Panc1 (cell line): Measurements from ENCODE around the gene HLCS. TPM values are rescaled to one million over a fixed set of nuclear protein-coding genes. Genes with fewer than 3 reads are reported as not detected.

Experiments used
- ATAC-seq: fragments of 200-7000 bp; cut with Tn5 transposase; 2 replicates; pipeline ENCODE4 v1.9.1; 2020; ENCODE audit warnings: mild to moderate bottlenecking, moderate library complexity
- BruUV-seq: library from RNA; stranded (reverse); fragments of 400-500 nt; replicated peaks from 2 replicates; lab custom pipeline; 2021; lab: Mats Ljungman, UMichigan
- CTCF ChIA-PET: fragments of 300-600 bp; sonication (Branson Sonifier 250); formaldehyde crosslinking; loops from one replicate; lab custom pipeline; 2022; ENCODE audit warnings: antibody characterized with exemption; lab: Charles Lee
- POLR2A ChIA-PET: fragments of 300-600 bp; sonication (Branson Sonifier 250); formaldehyde crosslinking; loops from one replicate; lab custom pipeline; 2022; ENCODE audit warnings: antibody characterized with exemption; lab: Charles Lee
- DNase-seq: peaks from one replicate; pipeline ENCODE4 v3.0.0-alpha.2; 2010; ENCODE audit warnings: low read depth, low spot score
- H3K27ac ChIP-seq: 2 replicates; pipeline ENCODE4 v1.5.1; 2011; ENCODE audit warnings: mild to moderate bottlenecking, low read length, inconsistent platforms
- H3K27me3 ChIP-seq: fragments of 200-500 bp; sonication (Bioruptor generic); 2 replicates; pipeline ENCODE4 v1.6.0; 2014; ENCODE audit warnings: low read length, inconsistent platforms; ENCODE audit not compliant: control insufficient read depth, insufficient read depth
- H3K36me3 ChIP-seq: fragments of 200-500 bp; sonication (Bioruptor generic); 2 replicates; pipeline ENCODE4 v1.5.1; 2014; ENCODE audit warnings: inconsistent platforms, mild to moderate bottlenecking, low read length, moderate library complexity; ENCODE audit not compliant: control insufficient read depth, insufficient read depth
- H3K4me1 ChIP-seq: 2 replicates; pipeline ENCODE4 v1.5.1; 2011; ENCODE audit warnings: inconsistent platforms, mild to moderate bottlenecking, low read length, moderate library complexity; ENCODE audit not compliant: control insufficient read depth, insufficient read depth
- H3K4me3 ChIP-seq, 2 experiments: 2 replicates each; pipeline ENCODE4 v1.5.1; 2011 to 2012; ENCODE audit warnings: low read depth in 2 of 2, low read length in 2 of 2, mild to moderate bottlenecking in 2 of 2, inconsistent platforms in 1 of 2, moderate library complexity in 1 of 2
- H3K9me3 ChIP-seq: fragments of 200-500 bp; sonication (Bioruptor generic); 2 replicates; pipeline ENCODE4 v1.5.1; 2014; ENCODE audit warnings: low read depth, mild to moderate bottlenecking, inconsistent platforms, low read length, moderate library complexity; ENCODE audit not compliant: control insufficient read depth, insufficient read depth
- POLR2AphosphoS5 ChIP-seq: IDR thresholded peaks from 2 replicates; pipeline ENCODE4 v1.6.1; 2012; ENCODE audit warnings: mild to moderate bottlenecking, low read depth, low read length, moderate library complexity
- SIN3A ChIP-seq: IDR thresholded peaks from 2 replicates; pipeline ENCODE4 v1.6.1; 2012; ENCODE audit warnings: low read depth, mild to moderate bottlenecking, low read length, moderate library complexity, borderline replicate concordance; ENCODE audit not compliant: insufficient read depth
- TCF7L2 ChIP-seq: IDR thresholded peaks from 2 replicates; pipeline ENCODE4 v1.6.1; 2011; ENCODE audit warnings: mild to moderate bottlenecking, low read depth, low read length, inconsistent platforms
- in situ Hi-C: cut with HindIII; loops from 2 replicates; pipeline ENCODE4 v1.10.0; 2016; ENCODE audit warnings: low sequenced_read_pairs, low pct_unique_long_range_greater_than_20kb
- intact Hi-C: fragments of 100-400 bp; cut with micrococcal nuclease; formaldehyde crosslinking; loops from one replicate; pipeline ENCODE4 v1.10.0; 2022; ENCODE audit not compliant: unreplicated experiment
- total RNA-seq: library from RNA; stranded (reverse); gene quantifications from one replicate; pipeline ENCODE4 v1.2.1, GENCODE V29; 2021; ENCODE audit not compliant: unreplicated experiment
- TF ChIP-seq, protein P1 (sequence below): fragments of 450-650 bp; IDR thresholded peaks from 2 replicates; pipeline ENCODE4 v1.5.1; 2017; ENCODE audit warnings: mild to moderate bottlenecking
- TF ChIP-seq, protein P2 (sequence below), 2 experiments: IDR thresholded peaks; 2 replicates each; pipeline ENCODE4 v1.6.1; 2011 to 2012; ENCODE audit warnings: low read depth in 2 of 2, control low read depth in 1 of 2, low read length in 1 of 2, mild to moderate bottlenecking in 1 of 2, moderate library complexity in 1 of 2; ENCODE audit not compliant: insufficient read depth in 1 of 2

Gene HLCS
- total RNA-seq, 1 experiment from 2014 or later = 15.3 TPM

DNA sequence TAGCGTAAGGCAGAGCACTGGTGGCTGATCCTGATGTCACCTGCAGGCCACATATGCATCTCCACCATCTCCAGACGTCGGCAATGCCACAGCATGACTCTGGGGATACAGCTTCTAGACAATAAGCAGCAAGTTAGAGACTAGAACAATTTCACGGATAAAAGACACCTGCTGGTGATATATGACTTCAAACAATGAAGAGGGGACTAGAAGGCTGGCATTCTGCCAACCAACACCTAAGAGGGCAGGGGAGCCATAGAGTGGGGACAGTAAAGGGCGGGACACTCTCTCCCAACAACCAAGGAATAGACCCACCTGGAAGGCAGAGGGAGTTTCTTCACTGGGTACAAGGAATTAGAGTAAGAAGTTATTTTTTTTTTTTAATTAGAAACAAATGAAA lies 140.8 kb downstream of the HLCS start:
- POLR2A ChIA-PET = no interaction called here
- Histone ChIP-seq H3K27ac (no peak overlapping the region), H3K4me3 (no peak overlapping the region), H3K36me3 (no peaks in the 10 kb centered on the region), H3K4me1 (no peaks in the 10 kb centered on the region), H3K9me3 (no peaks in the 10 kb centered on the region), H3K27me3 (no peaks in the 10 kb centered on the region)
- in situ Hi-C loops (no loop called here), intact Hi-C loops (no loop called here)
- DNase-seq (no peak), ATAC-seq (no peak)
- CTCF ChIA-PET = no interaction called here
- TF ChIP-seq SIN3A = no peak
- TF ChIP-seq, protein P1, sequence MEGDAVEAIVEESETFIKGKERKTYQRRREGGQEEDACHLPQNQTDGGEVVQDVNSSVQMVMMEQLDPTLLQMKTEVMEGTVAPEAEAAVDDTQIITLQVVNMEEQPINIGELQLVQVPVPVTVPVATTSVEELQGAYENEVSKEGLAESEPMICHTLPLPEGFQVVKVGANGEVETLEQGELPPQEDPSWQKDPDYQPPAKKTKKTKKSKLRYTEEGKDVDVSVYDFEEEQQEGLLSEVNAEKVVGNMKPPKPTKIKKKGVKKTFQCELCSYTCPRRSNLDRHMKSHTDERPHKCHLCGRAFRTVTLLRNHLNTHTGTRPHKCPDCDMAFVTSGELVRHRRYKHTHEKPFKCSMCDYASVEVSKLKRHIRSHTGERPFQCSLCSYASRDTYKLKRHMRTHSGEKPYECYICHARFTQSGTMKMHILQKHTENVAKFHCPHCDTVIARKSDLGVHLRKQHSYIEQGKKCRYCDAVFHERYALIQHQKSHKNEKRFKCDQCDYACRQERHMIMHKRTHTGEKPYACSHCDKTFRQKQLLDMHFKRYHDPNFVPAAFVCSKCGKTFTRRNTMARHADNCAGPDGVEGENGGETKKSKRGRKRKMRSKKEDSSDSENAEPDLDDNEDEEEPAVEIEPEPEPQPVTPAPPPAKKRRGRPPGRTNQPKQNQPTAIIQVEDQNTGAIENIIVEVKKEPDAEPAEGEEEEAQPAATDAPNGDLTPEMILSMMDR = no peak
- no peak for TF ChIP-seq TCF7L2
- TF ChIP-seq, protein P2, sequence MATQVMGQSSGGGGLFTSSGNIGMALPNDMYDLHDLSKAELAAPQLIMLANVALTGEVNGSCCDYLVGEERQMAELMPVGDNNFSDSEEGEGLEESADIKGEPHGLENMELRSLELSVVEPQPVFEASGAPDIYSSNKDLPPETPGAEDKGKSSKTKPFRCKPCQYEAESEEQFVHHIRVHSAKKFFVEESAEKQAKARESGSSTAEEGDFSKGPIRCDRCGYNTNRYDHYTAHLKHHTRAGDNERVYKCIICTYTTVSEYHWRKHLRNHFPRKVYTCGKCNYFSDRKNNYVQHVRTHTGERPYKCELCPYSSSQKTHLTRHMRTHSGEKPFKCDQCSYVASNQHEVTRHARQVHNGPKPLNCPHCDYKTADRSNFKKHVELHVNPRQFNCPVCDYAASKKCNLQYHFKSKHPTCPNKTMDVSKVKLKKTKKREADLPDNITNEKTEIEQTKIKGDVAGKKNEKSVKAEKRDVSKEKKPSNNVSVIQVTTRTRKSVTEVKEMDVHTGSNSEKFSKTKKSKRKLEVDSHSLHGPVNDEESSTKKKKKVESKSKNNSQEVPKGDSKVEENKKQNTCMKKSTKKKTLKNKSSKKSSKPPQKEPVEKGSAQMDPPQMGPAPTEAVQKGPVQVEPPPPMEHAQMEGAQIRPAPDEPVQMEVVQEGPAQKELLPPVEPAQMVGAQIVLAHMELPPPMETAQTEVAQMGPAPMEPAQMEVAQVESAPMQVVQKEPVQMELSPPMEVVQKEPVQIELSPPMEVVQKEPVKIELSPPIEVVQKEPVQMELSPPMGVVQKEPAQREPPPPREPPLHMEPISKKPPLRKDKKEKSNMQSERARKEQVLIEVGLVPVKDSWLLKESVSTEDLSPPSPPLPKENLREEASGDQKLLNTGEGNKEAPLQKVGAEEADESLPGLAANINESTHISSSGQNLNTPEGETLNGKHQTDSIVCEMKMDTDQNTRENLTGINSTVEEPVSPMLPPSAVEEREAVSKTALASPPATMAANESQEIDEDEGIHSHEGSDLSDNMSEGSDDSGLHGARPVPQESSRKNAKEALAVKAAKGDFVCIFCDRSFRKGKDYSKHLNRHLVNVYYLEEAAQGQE (IDR thresholded peaks at IDR 0.05; ENCODE audit: insufficient read depth in 1 of 2, low read depth in 2 of 2, low read length in 1 of 2) = no peak
- TF ChIP-seq POLR2AphosphoS5 = no peak
- no TSS peak for BruUV-seq

DNA sequence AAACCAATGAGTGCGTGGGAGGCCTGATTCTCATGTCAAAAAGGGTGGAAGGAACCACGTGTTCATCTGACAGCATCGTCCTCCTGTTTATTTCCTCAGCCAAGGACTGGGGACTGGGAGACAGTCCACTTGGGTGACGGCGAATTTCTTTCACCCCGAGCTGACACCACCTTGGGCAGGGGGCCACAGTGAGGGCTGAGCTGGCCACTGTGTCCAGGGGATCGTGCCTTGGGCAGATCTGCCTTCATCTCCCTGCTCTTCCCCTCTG lies 145.5 kb downstream of the HLCS start:
- no peak overlapping the region for H3K4me3 ChIP-seq
- H3K9me3 ChIP-seq = no peaks in the 10 kb centered on the region
- ChIA-PET CTCF (no interaction called here), POLR2A (no interaction called here)
- BruUV-seq = no TSS peak
- no peak overlapping the region for H3K27ac ChIP-seq
- TF ChIP-seq POLR2AphosphoS5 = no peak
- TF ChIP-seq, protein P2 (IDR thresholded peaks at IDR 0.05; ENCODE audit: insufficient read depth in 1 of 2, low read depth in 2 of 2, low read length in 1 of 2) = no peak
- TF ChIP-seq SIN3A = no peak
- TF ChIP-seq, protein P1 = no peak
- no peak for TF ChIP-seq TCF7L2
- no peaks in the 10 kb centered on the region for H3K27me3 ChIP-seq
- DNase-seq = no peak
- no peaks in the 10 kb centered on the region for H3K36me3 ChIP-seq
- intact Hi-C loops = no loop called here
- ATAC-seq = no peak
- no peaks in the 10 kb centered on the region for H3K4me1 ChIP-seq
- in situ Hi-C loops = no loop called here
